K562 (cell line): ENCODE measurements around the gene CPED1. TPM values are rescaled to one million over a fixed set of nuclear protein-coding genes. Genes with fewer than 3 reads are reported as not detected.
A peak's percentile ranks its signal among the peaks of the same experiment; 100 is the strongest.

Source experiments
- ATF1 ChIP-seq, 2 experiments: fragments of 450-650 bp in 1 of 2; IDR thresholded peaks; 2 replicates each; pipeline ENCODE4 v1.6.1; 2016; ENCODE audit warnings: missing compliant biosample characterization in 1 of 2, missing genetic modification characterization in 1 of 2
- CHCHD3 ChIP-seq: fragments of 250-450 bp; sonication (Bioruptor Pico); IDR thresholded peaks from 2 replicates; pipeline ENCODE4 v2.1.2; 2022; ENCODE audit warnings: mild to moderate bottlenecking
- CLOCK ChIP-seq: fragments of 250-450 bp; sonication (Bioruptor Pico); IDR thresholded peaks from 2 replicates; pipeline ENCODE4 v1.4.0; 2020; ENCODE audit warnings: mild to moderate bottlenecking, moderate library complexity, borderline replicate concordance
- E2F3 ChIP-seq: fragments of 250-450 bp; sonication (Bioruptor Pico); IDR thresholded peaks from 2 replicates; pipeline ENCODE4 v1.4.0; 2020; ENCODE audit warnings: mild to moderate bottlenecking
- HSF4 ChIP-seq: fragments of 250-450 bp; sonication (Bioruptor Pico); IDR thresholded peaks from 2 replicates; pipeline ENCODE4 v2.1.2; 2022; ENCODE audit warnings: mild to moderate bottlenecking, moderate library complexity, borderline replicate concordance
- ID3 ChIP-seq, 2 experiments: fragments of 250-450 bp in 1 of 2; fragments of 450-650 bp in 1 of 2; sonication (Bioruptor Pico) in 1 of 2; IDR thresholded peaks; 2 replicates each; pipeline versions ENCODE4 v1.6.1 to v1.8.0; 2016 to 2021; ENCODE audit warnings: mild to moderate bottlenecking in 2 of 2, moderate library complexity in 2 of 2, missing compliant biosample characterization in 1 of 2, missing genetic modification characterization in 1 of 2
- KHSRP ChIP-seq: fragments of 450-650 bp; IDR thresholded peaks from 2 replicates; pipeline ENCODE4 v1.6.1; 2017
- MTF1 ChIP-seq: fragments of 250-450 bp; sonication (Bioruptor Pico); IDR thresholded peaks from 2 replicates; pipeline ENCODE4 v1.9.0; 2021; ENCODE audit warnings: moderate library complexity, mild to moderate bottlenecking, inconsistent platforms, borderline replicate concordance
- NFE2L1 ChIP-seq: fragments of 450-650 bp; IDR thresholded peaks from 2 replicates; pipeline ENCODE4 v1.6.1; 2016; ENCODE audit warnings: missing genetic modification characterization, low read depth, mild to moderate bottlenecking, missing compliant biosample characterization, moderate library complexity, borderline replicate concordance
- NR2C1 ChIP-seq, 2 experiments: fragments of 450-650 bp; IDR thresholded peaks; 2 replicates each; pipeline ENCODE4 v1.6.1; 2017; ENCODE audit warnings: mild to moderate bottlenecking in 2 of 2, antibody characterized with exemption in 1 of 2, inconsistent platforms in 1 of 2, missing compliant biosample characterization in 1 of 2, missing genetic modification characterization in 1 of 2
- NR2F6 ChIP-seq: fragments of 450-650 bp; formaldehyde crosslinking; IDR thresholded peaks from 2 replicates; pipeline ENCODE4 v1.4.0; 2020; ENCODE audit warnings: mild to moderate bottlenecking
- SAFB ChIP-seq: fragments of 200-400 bp; formaldehyde crosslinking; IDR thresholded peaks from 2 replicates; pipeline ENCODE4 v1.6.1; 2017; ENCODE audit warnings: low read depth, low read length, borderline replicate concordance
- SIX5 ChIP-seq, 2 experiments: IDR thresholded peaks; 2 replicates each; pipeline ENCODE4 v1.6.1; 2011; ENCODE audit warnings: low read length in 2 of 2, borderline replicate concordance in 1 of 2, low read depth in 1 of 2, mild to moderate bottlenecking in 1 of 2, moderate library complexity in 1 of 2; ENCODE audit not compliant: insufficient read depth in 1 of 2
- TEAD1 ChIP-seq, 2 experiments: fragments of 450-650 bp in 1 of 2; sonication (generic) in 1 of 2; formaldehyde crosslinking; IDR thresholded peaks; 2 replicates each; pipeline versions ENCODE4 v1.4.0 to v1.8.0; 2020 to 2022; ENCODE audit warnings: mild to moderate bottlenecking in 2 of 2, missing genetic modification reagents in 1 of 2
- ZKSCAN1 ChIP-seq: fragments of 150-350 bp; IDR thresholded peaks from 2 replicates; pipeline ENCODE4 v1.6.1; 2016; ENCODE audit warnings: low read depth, low read length
- ZNF121 ChIP-seq: sonication (generic); formaldehyde crosslinking; conservative IDR thresholded peaks from 2 replicates; pipeline ENCODE4 v1.8.0; 2022; ENCODE audit warnings: missing genetic modification reagents
- ZNF197 ChIP-seq: fragments of 200-800 bp; sonication (Bioruptor generic); IDR thresholded peaks from 2 replicates; pipeline ENCODE4 v1.6.1; 2016; ENCODE audit warnings: low read depth, missing genetic modification characterization, missing compliant biosample characterization
- ZNF586 ChIP-seq: fragments of 450-650 bp; formaldehyde crosslinking; conservative IDR thresholded peaks from 2 replicates; pipeline ENCODE4 v1.4.0; 2020; ENCODE audit warnings: mild to moderate bottlenecking, moderate library complexity
- polyA plus RNA-seq, 8 experiments: library from polyadenylated mRNA; depleted of rRNA in 4 of 8; stranded (reverse) in 5 of 8; unstranded in 3 of 8; fragments of >200 nt; fragmentation: Nextera tagmentation in 2 of 8; fragmentation: Illumina TruSeq in 1 of 8; extraction: Ambion mirVana in 2 of 8; extraction: Trizol in 1 of 8; gene quantifications; 2 replicates each; pipeline versions ENCODE4 v1.2.1 to v1.2.3, GENCODE V29; 2011 to 2014; ENCODE audit warnings: inconsistent platforms in 1 of 8, missing spikeins in 1 of 8
- total RNA-seq, 7 experiments: library from RNA; depleted of rRNA in 6 of 7; stranded (reverse); fragments of >200 nt in 6 of 7; fragmentation: Illumina TruSeq in 2 of 7; extraction: Trizol in 2 of 7; gene quantifications; 2 replicates each; pipeline versions ENCODE4 v1.2.1 to v1.2.3, GENCODE V29; 2011 to 2021; ENCODE audit warnings: low replicate concordance in 1 of 7
- TF ChIP-seq, protein P1 (sequence below): sonication (generic); formaldehyde crosslinking; IDR thresholded peaks from 2 replicates; pipeline ENCODE4 v1.8.1; 2022; ENCODE audit warnings: missing genetic modification reagents
- TF ChIP-seq, protein P2 (sequence below): fragments of 250-450 bp; sonication (Bioruptor Pico); IDR thresholded peaks from 2 replicates; pipeline ENCODE4 v1.4.0; 2020
- TF ChIP-seq, protein P3 (sequence below): fragments of 250-450 bp; sonication (Bioruptor Pico); IDR thresholded peaks from 2 replicates; pipeline ENCODE4 v1.8.0; 2022; ENCODE audit warnings: inconsistent platforms, mild to moderate bottlenecking, moderate library complexity, borderline replicate concordance

The CPED1 gene
- total and polyA plus RNA-seq, 9 of the 15 experiments (the other 6 are each of a cell fraction or from before 2014, with no cell fraction given): 195 to 393 (median 290) TPM

GRCh38 chr7:121078701-121079227 lies 90.3 kb downstream of the CPED1 start (continued):
- no peak for TF ChIP-seq NFE2L1 (tag)
- TF ChIP-seq ZNF197 (CRISPR knock-in tag): no peak
- no peak for TF ChIP-seq CLOCK
- TF ChIP-seq ZNF586 (CRISPR knock-in tag): no peak
- TF ChIP-seq NR2C1 (IDR thresholded peaks at IDR 0.05): no peak
- TF ChIP-seq NR2C1 (tag; IDR thresholded peaks at IDR 0.05): 0 out of 2 replicates have a peak, but pooled peaks have one; percentile 44
- no peak for TF ChIP-seq NR2F6 (CRISPR knock-in tag)
- no peak for TF ChIP-seq SAFB
- no peak for TF ChIP-seq HSF4 (CRISPR knock-in tag)
- no peak for TF ChIP-seq ZNF121
- TF ChIP-seq MTF1: no peak
- TF ChIP-seq TEAD1 (CRISPR knock-in tag; IDR thresholded peaks at IDR 0.05): no peak; a peak in 2 of 4 replicates
- no peak for TF ChIP-seq ZKSCAN1
- TF ChIP-seq, protein P1, sequence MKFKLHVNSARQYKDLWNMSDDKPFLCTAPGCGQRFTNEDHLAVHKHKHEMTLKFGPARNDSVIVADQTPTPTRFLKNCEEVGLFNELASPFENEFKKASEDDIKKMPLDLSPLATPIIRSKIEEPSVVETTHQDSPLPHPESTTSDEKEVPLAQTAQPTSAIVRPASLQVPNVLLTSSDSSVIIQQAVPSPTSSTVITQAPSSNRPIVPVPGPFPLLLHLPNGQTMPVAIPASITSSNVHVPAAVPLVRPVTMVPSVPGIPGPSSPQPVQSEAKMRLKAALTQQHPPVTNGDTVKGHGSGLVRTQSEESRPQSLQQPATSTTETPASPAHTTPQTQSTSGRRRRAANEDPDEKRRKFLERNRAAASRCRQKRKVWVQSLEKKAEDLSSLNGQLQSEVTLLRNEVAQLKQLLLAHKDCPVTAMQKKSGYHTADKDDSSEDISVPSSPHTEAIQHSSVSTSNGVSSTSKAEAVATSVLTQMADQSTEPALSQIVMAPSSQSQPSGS (CRISPR knock-in tag): no peak
- no peak for TF ChIP-seq ID3 (CRISPR knock-in tag; IDR thresholded peaks at IDR 0.05)
- no peak for TF ChIP-seq ID3 (tag; IDR thresholded peaks at IDR 0.05)
- TF ChIP-seq, protein P2, sequence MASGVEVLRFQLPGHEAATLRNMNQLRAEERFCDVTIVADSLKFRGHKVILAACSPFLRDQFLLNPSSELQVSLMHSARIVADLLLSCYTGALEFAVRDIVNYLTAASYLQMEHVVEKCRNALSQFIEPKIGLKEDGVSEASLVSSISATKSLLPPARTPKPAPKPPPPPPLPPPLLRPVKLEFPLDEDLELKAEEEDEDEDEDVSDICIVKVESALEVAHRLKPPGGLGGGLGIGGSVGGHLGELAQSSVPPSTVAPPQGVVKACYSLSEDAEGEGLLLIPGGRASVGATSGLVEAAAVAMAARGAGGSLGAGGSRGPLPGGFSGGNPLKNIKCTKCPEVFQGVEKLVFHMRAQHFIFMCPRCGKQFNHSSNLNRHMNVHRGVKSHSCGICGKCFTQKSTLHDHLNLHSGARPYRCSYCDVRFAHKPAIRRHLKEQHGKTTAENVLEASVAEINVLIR (CRISPR knock-in tag): no peak
- TF ChIP-seq CHCHD3: no peak
- no peak for TF ChIP-seq E2F3 (CRISPR knock-in tag)
- TF ChIP-seq SIX5 (IDR thresholded peaks at IDR 0.05; ENCODE audit: borderline replicate concordance in 1 of 2, insufficient read depth in 1 of 2, low read depth in 1 of 2, low read length in 2 of 2): no peak
- no peak for TF ChIP-seq KHSRP
- TF ChIP-seq, protein P3, sequence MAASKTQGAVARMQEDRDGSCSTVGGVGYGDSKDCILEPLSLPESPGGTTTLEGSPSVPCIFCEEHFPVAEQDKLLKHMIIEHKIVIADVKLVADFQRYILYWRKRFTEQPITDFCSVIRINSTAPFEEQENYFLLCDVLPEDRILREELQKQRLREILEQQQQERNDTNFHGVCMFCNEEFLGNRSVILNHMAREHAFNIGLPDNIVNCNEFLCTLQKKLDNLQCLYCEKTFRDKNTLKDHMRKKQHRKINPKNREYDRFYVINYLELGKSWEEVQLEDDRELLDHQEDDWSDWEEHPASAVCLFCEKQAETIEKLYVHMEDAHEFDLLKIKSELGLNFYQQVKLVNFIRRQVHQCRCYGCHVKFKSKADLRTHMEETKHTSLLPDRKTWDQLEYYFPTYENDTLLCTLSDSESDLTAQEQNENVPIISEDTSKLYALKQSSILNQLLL: no peak
- no peak for TF ChIP-seq ATF1 (CRISPR knock-in tag; IDR thresholded peaks at IDR 0.05)
- TF ChIP-seq ATF1 (tag; IDR thresholded peaks at IDR 0.05): peak; percentile 12; the same call in 1 of the 2 replicates
